SW480 (cell line): ENCODE results near the gene ZNF653.
"Not testable (repeated sequence)": the region's sequence is repeated elsewhere in the genome, so short reads cannot be mapped to it uniquely, and the experiment has no call there.

ENCODE experiments used
- DNase-seq: peaks from one replicate; pipeline ENCODE4 v3.0.0-alpha.2; 2016; ENCODE audit warnings: low spot score

The ZNF653 gene

DNA sequence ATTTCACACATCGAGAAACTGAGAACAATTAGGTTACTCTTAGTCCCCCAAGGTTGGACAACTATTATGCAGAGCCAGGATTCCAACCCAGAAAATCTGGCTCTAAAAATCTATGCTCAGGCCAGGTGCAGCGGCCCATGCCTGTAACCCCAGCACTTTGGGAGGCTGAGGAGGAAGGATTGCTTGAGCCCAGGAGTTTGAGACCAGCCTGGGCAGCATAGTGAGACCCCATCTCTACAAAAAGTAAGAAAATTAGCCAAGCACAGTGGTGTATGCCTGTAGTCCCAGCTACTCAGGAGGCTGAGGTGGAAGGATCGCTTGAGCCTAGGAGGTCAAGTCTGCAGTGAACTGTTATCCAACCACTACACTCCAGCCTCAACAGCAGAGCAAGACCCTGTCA, 72.1 kb downstream of the ZNF653 start:
- DNase-seq = not testable (repeated sequence)
